Activated CD4-positive, alpha-beta T cell treated with anti-CD3 and anti-CD28 coated beads, Interleukin-2, amount 50 U/mL, for 4 hours (primary cell): ENCODE data around the gene HSPA12B.
A peak's percentile ranks its signal among the peaks of the same experiment; 100 is the strongest.

Experiments used
- DNase-seq, 2 experiments: peaks; one replicate each; pipeline ENCODE4 v3.0.0-alpha.2; 2020

HSPA12B gene

DNA sequence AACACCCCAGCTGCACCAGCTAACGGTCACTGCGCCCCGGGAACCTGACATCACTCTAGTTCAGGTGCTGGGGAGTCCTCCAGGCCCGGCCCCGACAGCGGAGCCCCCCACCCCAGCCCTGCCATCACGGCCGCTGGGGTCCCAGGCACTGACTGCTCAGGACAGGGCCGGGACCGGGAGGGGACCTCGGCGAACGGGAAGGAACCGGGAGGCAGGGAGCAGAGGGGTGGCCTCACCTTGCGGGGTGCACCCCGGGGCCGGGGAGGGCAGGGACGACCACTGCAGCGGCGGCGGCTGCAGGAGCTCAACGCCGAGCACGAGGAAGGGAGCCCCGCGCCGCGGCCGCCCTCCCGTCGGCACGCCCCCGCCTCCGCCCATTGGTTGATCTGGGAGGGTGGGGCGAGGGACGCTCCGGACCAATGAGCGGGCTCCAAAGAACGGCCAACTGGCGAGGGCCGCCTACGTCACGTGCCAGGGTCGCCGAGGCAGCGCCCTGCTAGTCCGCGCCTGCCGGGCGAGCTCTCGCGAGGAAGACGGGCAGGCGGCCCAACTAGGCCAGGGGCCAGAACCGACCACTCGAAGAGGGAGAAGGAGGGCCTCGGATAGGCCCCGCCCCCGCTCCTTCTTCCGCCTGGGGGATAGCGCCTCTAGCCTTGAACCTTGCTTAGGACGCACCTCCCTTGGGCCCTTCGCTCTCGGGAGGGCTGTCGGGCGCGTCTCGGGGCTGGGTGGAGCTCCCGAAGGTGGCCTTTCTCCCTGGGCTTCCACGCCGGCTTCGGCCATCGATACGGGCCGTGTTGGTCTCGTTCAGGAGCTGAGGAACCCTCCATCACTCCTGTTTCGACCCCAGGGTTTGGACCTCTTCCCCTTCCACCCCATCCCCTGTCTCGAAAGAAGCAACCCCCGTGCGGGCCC is 35.2 kb downstream of the HSPA12B start, which contains the start of gene ADISSP:
TSS of gene ADISSP (minus strand) at position 327 of the 915 bp plus-strand sequence. CDS start 7,653 bp downstream, outside the sequence.
- DNase-seq, result peak; percentile 95 to 96

DNA sequence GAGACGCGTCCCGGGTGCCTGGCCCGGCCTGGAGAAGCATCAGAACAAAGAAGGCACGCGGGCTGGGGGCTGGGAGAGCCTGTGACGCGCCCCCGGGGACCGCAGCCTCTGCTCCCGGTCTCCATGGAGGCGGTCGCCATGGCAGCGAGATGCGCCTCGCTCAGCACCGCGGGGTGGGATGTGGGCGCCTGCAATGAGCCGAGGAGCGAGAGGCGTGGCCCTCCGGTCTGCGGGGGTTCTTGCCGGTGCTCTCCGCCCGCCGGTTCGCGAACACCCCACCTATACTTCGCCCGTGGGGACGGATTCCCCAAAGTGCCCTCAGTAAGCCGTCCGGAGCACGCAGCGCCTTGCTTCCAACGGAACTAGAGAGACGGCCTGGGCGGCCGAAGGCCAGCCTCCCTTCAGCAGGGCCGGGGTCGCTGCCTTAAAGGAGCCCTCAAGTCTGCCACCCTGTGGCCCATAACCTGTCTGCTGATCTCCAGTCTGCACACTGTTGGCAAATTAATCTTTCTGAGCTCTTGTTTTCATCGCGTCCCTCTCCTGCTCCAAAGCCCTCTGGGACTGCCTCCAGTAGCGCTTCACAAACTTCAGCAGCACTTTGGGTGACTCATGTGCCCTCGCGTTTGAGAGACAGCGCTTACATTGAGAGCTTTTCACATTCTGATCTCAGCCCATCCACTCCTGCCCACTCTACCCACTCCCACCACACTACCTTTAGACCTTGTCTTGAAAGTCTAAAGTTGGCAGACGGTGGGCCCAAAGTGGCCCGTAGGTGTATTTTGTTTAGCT is 36.1 kb downstream of the HSPA12B start:
- peak; percentile 74 to 78 for DNase-seq

DNA sequence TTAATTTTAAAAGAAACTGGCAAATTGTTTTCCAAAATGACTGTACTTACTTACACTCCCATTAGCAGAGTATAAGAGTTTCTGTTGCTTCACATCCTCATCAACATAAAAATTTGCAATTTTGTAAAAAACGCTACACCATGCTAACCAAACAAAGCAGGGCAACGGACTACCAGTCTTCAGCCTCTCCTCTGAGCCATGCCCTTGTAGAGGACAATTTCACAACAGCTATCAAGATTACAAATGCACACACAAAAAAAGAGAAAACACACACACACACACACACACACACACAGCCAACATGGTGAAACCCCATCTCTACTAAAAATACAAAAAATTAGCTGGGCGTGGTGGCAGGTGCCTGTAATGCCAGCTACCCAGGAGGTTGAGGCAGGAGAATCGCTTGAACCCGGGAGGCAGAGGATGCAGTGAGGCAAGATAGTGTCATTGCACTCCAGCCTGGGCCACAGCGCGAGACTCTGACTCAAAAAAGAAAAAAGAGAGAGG is 39.1 kb downstream of the HSPA12B start:
- DNase-seq, result no peak

DNA sequence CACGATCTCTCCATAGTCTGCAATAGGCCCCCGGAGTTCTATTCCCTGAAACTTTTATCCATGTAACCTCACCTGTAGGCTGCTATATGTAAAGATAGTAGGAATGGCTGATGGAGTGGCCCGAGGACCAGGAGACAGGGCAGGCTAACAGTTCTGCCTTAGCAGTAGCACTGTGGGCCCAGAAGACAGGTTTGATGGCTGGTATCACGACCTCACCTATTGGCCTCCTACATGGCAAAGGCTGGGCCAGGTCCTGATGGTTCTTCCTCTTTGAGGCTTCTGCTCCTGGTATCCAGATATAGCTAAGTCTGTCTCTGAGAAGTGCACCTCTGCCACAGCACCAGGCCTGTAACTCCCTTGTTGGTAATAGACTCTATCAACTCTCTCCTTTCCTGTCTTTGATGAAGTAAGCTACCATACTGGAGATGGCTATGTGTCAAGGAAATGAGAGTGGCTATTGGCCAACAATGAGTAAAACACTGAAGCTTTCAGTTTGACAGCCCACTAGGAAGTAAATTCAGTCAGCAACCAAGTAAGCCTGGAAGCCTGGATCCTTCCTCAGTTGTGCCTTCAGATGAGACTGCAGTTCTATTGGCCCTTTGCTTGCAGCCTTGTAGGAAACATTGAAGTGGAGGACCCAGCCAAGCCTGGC is 43.1 kb downstream of the HSPA12B start:
- DNase-seq, result no peak

DNA sequence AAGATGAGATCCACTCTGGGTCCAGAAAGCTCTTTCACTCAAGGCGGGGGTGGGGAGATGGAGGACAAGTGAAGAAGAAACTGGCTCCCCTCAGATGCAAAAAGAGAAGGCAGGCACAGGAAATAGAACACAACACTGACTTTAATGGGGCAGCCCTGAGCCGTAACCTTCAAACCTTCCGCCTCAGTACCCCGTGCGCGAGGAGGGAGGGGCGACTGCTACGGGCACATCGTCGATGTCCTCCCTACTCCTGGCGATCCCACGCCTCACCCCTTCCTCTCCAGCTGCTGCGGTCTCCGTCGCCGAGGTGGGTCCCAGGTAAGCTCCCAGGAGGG is 44.9 kb downstream of the HSPA12B start:
- DNase-seq, result no peak

DNA sequence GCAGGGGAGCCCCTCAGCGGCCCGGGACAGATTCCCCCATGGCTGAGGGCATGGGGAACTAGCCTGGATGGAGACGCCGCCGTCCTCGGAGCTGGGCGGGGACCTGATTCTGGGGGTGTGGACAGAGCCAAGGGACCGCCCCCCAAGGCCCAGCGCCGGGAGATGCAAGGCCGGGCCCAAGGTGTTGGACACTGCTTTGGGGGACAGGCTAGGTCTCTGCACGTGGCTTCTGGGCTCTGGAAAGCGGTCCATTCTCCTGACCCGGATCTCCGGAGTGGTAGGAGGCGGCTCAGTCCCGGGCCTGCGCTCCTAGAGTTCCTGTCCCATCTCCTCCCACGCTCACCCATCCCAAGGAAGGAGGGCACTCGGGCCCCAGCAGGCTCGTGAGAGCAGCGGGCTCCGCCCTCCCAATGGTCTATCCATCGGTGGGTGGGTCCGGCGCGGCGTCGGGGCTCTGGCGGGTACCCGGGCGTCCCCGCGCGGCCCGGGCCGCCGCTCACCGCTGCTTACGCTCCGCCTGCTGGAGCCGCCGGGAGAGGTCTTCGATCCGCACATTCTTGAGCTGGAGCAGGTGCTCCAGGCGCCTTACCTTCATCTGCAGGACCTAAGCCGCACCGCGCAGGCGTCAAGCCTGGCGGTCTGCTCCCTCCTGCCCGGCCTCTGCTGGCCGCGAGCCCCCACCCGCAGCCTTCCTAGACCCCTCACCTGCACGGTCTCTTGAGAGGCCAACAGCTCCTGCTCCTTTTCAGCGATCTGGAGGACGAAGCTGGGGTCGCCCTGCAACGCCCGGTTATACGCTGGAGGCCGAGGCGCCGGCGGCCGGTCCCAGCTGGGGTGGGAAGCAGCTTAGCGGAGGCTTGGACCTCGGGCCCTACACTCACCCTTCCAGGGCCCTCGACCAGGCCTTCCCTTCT is 45.5 kb downstream of the HSPA12B start:
- DNase-seq, result no peak

DNA sequence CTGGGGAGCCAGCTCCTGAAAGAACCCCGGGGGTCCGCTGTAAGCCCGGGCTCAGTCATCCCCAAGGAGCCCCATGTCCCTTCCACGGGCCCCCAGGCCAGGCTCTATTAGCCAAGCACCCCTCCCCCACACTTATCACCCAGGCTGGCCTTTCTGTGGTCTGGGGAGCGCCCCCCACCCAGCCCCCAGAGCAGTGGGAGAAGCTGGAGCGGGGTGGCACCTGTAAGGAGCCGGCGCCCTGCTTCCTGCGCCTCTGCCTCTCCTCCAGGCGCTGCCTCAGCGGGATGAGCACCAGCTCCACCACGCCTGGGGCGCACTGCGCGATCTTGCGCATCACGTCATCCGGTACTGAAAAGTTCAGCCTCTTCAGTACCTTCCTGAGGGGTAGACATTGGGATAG is 46.5 kb downstream of the HSPA12B start:
- no peak for DNase-seq

DNA sequence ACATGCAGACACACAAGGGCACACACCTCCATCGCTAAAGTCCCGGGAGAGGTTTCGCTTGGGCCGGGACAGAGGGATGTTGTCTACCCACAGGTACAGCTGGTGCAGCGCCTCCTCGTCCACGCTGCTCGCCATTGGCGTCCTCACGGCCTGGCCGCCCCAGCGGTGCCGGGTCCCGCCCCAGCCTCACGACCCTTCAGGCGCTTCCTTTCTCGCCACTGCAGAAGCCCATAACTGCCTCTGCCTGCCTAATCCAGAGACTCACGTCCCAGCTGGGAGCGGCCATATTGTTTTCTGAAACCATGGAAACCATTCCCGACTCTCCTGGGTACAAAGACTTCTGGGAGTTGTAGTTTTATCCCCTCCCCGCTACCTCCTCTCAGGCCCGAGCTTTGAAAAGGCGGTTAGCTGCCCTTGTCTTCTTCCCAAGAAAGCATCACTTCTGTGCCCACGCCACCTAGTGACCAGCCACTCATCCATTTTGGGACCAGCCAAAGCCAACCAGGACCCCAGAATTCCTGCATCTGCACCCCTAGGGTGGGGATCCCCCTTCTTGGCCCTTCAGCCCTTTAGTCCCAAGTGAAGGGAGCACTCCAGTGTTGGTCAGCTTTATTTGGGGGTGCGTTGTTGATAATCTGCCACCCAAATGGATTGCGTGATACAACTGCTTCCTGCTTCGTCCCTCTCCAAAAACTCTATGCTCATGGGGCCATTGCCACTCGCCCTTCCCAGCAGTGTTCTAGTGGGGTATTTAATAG is 48.8 kb downstream of the HSPA12B start, which contains the start of gene SPEF1:
TSS of gene SPEF1 (minus strand) at position 296 of the 758 bp plus-strand sequence. CDS start at position 135, 161 bp downstream.
- DNase-seq, result no peak

DNA sequence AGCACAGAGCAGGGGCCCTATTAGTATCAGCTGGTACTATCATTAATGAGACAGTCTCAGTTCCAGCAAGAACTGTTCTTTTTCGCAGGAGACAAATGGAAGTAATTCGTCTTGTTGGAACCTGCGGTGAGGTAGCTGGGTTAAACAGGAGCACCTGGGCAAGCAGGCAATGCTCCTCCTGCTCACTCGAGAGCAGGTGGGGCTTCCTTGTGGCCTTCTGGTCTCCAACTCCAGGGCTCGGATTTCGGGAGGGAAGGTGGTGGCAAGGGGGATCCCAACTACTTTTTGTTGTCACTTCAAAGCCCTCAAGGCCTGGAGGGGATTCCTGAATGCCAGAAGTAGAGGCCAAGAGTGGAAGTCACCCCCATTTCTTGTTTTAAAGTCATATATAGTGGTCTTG is 50.1 kb downstream of the HSPA12B start:
- no peak for DNase-seq

DNA sequence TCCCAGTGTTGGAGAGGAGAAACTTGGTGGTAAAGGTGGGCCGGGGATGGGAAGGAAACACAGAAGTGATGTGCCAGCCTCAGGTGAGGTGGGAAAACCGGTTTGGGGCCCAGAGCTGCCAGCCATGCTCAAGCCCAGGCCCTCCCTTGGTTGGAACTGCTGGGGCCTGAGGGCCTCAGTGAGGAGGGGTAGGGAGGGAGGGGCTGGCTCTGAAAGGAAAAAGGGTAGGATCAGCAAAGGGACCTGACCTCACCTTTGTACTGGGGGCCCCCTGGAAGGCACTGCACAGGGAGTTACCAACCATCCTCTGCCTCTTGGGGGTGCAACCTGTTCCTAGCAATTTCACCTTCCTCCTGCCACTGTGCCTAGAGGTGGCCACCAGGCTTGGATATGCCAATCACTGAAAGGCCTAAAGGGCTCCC is 50.6 kb downstream of the HSPA12B start:
- DNase-seq, result no peak

DNA sequence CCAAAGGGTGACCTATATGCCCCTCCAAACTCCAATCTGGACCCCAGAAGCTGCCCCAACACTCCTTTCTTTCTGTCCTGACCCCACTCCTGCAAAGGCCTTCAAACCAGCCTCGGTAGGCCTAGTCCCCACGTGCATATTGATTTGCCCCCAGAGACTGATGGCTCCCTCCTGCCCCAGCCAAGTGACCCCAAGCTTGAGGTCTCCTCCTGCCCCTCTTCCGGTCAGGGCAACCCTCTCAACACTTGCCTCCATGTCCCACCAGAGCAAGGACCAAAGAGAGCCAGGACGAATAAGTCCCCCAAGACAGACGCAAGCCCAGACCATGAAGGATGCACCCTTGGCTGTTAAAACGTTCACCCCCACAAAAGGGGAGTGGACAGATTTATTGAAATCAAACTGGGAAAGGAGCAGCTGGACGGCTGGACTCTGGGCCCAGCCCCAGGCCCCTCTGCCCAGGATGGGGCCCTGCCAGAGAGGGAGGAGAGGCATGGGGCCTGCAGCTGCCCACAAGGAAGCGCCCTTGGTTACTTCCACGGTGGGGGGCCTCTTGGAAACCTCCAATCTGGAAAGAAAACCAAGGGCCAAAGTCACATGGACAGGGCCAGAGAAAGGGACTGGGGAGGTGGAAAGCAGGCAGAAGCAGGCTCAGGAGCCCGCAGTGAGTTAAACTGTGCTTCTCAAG is 51.2 kb downstream of the HSPA12B start:
- no peak for DNase-seq

DNA sequence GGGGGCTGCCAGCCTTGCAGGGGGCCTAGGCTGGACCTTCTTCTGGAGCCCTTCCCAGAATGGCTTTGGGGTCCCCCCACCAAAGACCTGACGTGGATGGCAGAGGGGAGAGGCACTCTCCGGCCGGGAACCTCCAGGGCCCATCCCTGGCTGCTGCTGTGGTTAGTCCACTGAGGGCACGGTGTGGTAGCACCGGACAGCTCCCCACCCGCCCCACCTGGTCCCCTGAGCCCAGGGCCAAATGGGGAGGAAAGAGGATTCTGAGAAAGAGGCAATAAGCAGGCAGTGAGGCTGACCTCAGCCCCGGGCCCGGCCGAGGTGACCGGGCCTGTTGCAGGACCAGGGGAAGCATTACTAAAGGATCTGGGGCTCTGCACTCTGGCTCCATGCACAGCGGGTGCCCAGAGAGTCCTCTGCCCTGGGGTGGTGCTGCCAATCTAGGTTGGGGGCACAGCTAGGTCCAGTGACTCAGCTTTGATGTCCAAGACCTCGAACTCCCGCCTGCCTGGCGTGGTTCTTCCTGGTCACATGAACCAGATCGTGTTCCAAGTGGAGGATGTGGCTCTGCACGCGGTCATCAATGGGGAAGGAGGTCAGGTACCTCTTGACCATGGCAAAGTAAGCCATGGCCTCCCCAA is 51.9 kb downstream of the HSPA12B start:
- no peak for DNase-seq

DNA sequence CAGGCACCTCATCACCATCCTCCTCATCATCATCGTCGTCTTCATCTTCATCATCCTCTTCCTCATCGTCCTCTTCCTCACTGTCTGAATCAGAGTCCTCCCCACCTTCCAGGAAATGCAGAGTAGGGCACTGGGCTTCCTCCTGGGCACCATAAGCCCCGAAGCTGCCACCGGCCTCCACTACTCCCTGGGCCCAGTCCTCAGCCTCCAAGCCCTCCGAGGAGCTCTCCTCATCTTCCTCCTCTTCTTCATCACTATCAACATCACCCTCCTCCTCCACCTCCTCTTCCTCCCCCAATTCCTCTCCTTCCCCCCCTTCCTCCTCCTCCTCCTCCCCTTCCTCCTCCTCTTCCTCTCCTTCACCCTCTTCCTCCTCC is 52.4 kb downstream of the HSPA12B start:
- no peak for DNase-seq

DNA sequence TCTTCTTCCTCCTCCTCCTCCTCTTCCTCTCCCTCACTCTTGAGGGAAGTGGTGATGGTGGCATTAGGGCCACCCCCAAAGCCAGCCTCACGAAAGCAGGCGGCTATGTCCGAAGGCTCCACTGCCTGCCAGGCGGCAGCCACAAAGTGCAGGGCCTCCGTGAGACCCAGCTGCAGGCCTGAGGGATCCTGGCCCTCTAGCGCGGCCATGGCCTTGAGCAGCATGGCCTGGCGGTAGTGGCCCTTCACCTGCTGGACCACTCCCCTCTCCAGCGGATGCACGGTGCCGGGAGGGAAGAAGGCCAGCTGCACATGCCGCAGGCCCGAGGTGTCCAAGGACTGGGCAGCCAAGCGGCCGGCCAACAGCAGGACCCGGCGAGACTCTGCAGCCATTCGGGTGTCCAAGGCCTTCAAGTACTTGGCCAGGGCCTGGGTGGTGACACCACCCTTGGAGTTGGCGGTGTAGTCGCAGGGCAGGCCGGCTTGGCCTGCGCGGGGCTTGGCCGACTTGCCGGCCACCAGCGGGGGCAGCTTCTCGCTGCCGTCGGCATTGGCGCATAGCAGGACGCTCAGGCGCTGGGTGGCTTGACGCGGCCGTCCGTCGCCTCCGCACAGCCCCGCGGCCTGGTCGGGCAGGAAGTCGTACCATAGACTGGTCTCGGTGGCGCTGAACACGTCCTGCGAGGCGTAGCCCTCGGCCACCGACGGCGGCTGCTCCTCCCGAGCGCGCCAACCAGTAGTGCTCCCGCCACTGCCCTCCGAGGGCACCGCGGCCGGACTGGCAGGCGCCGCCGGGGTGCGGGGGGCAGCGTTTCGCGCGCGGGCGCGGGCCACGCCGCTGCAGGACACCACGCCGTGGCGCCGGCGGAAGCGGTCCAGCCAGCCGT is 53.0 kb downstream of the HSPA12B start:
- DNase-seq, result no peak

DNA sequence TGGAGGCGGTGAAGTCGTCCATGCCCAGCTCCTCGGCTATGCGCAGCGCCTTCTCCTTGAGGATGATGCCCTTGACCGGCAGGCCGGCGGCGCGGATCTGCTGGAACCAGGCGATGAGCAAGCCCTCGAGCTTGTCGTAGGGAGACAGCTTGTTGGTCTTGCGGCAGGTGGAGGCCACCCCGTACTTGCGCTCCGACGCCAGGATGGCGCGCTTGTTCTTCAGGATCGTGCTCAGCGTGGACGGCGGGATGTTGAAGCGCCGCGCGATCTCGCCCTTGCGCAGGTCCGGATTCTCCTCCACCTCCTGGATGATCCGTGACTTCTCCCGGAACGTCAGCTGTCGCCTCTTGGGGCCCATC is 53.6 kb downstream of the HSPA12B start:
- DNase-seq, result peak in 1 of 2 experiments; percentile 34

DNA sequence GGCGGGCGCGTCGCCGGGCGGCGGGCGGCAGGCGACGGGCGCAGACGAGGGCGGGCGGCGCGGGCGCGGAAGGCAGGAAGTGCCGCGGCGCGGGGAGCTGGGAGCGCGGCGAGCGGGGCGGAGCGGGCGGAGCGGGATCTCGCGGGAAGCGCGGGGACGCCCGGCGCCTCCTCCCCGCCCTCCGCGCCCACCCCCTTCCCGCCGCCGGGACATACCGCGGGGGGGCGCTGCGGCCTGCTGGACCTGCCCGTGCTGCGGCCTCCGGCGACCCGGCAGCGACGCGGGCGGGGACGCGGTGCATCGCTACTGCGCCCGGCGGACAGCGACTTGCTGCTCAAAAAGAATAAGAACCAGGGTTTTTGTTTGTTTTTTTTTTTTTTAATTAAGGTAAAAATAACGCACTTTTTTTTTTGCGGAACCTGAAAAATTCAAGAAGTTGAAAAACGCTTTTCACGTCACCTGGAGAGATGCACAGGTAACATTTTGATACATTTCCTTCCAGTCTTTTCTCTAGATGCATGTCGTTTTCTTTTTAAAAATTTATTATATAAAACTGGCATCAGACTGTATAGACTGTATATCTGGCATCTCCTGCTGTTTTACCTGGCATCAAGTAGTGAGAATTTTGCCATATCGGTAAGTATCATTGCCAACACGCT is 54.3 kb downstream of the HSPA12B start, which contains the start of gene CENPB:
TSS of gene CENPB (minus strand) at position 76 of the 659 bp plus-strand sequence. CDS start 257 bp downstream, outside the sequence.
- DNase-seq, result peak; percentile 83 to 85

DNA sequence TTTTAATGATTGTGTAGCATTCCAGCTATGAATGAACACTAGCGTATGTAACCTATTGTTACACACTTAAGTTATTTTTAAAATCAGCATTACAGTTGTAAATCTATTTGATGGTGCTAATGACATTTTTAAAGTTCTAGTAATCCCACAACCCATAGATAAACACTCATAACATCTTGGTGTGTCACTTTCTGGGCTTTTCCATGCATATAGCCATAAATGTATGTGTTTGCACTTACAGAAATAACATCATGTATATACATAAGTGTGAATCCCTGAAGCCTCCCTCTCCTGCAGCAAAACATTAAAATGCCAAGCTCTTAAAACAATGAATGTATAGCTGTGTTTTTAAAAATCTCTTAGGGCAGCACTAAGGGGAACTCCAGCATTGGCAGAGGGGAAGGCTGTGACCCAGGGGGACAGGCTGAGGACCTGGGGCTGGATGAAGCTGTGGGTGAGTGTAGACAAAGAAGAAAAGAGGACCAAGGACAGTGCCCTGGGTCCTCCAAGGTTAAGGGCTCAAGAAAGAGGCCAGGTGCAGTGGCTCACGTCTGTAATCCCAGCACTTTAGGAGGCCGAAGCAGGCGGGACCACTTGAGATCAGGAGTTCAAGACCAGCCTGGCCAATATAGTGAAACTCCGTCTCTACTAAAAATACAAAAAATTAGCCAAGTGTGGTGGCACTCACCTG is 55.0 kb downstream of the HSPA12B start:
- DNase-seq, result no peak

DNA sequence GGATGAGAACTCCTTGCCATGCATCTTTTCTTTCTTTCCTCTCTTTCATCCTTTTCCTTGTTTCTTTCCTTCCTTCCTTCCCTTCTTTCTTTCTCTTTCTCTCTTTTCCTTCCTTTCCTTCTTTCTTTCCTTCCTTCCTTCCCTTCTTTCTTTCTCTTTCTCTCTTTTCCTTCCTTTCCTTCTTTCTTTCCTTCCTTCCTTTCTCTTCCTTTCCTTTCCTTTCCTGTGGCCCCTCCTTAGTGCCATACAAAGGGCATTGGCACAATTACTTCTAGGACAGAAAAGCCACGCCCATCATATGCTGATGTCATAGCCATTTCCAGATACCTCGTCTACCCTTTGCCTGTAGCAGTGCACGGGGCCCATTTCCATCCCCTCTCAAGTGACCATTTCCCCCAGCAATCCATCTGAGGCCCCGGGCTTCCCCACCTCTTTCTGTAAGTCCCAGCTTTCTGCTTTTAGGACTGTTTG is 56.2 kb downstream of the HSPA12B start:
- no peak for DNase-seq
